Stimulated activated CD8-positive, alpha-beta memory T cell treated with anti-CD3 and anti-CD28 coated beads, Interleukin-15, amount 100 ng/mL, for 1 hour (primary cell): ENCODE results near the gene PLEKHM3.
A peak's percentile ranks its signal among the peaks of the same experiment; 100 is the strongest.

Experiments used
- DNase-seq: peaks from one replicate; pipeline ENCODE4 v3.0.0-alpha.2; 2020; ENCODE audit warnings: low read depth

Gene PLEKHM3

GRCh38 chr2:208025037-208025813, at the start of gene PLEKHM3:
Gene PLEKHM3 (minus strand): TSS chr2:208025527. CDS start chr2:208001639, 23,888 bp downstream.
- peak; percentile 57 for DNase-seq

- no peak for DNase-seq
Observed at GRCh38 chr2:208074610-208075356, 49.5 kb upstream of the PLEKHM3 start.

GRCh38 chr2:208072250-208072892, 47.0 kb upstream of the PLEKHM3 start:
- peak; percentile 8 for DNase-seq

GRCh38 chr2:208069186-208069585, 43.9 kb upstream of the PLEKHM3 start:
- no peak for DNase-seq

DNA sequence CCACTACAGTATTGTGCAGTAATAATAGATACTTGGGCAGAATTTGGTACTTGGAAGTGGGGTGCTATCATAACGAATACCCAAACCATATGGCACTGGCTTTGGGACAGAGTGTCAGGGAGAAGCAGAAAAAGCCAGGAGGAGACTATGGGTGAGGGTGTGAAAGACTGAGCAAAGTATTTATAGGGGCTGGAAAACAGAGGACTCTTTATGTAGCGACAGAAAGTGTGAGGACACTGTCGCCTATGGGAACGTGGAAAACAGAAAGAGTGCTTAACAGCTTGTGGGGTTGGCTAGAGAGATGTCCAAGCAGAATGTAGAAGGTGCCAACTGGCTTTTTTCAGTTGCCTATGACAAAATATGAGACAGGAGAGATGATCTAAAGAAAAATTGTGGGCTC, 40.7 kb upstream of the PLEKHM3 start:
- no peak for DNase-seq

DNA sequence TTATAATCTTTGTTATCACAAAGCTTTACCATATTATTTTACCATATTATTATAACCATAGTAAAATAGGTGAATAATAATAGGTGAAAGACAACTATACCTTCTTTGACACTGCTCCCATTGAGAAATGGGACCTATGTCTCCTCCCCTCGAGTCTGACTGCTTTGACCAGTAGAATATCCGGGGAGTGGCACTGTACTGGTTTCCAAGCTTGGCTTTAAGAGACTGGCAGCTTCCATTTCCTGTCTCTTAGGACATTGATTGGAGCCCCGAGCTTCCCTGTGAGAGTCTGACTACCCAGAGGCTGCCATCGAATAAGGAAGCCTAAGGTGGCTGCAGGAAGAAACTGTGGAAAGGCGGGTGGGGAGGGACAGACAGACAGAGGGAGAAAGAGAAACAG, 40.1 kb upstream of the PLEKHM3 start:
- DNase-seq: no peak

- DNase-seq: no peak
Observed at GRCh38 chr2:208064220-208064961, 39.1 kb upstream of the PLEKHM3 start.

DNA sequence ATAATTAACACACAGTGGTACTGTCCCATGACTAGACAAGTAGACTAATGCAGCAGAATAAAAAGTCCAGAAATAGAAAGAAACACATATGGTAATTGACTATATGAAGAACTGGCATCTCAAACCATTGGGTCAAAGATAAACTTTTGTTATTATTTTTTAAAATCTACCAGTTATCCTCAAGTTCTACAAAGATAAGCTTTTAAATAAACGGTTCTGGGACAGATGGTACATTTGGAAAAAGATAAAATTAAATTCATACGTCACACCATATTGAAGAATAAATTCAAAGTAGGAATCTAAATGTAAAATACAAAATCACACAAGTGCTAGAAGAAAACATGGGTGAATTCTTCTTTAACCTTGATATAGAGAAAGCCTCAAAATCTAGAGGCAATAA, 37.6 kb upstream of the PLEKHM3 start:
- DNase-seq: no peak

- no peak for DNase-seq
Observed at GRCh38 chr2:208062113-208062512, 36.8 kb upstream of the PLEKHM3 start.

GRCh38 chr2:208057108-208057507, 31.8 kb upstream of the PLEKHM3 start:
- no peak for DNase-seq

GRCh38 chr2:208049441-208049840, 24.1 kb upstream of the PLEKHM3 start:
- DNase-seq: no peak

GRCh38 chr2:208049006-208049405, 23.7 kb upstream of the PLEKHM3 start:
- DNase-seq: no peak

GRCh38 chr2:208047840-208048239, 22.5 kb upstream of the PLEKHM3 start:
- DNase-seq: no peak

- DNase-seq: no peak
Observed at GRCh38 chr2:208046686-208047085, 21.4 kb upstream of the PLEKHM3 start.

DNA sequence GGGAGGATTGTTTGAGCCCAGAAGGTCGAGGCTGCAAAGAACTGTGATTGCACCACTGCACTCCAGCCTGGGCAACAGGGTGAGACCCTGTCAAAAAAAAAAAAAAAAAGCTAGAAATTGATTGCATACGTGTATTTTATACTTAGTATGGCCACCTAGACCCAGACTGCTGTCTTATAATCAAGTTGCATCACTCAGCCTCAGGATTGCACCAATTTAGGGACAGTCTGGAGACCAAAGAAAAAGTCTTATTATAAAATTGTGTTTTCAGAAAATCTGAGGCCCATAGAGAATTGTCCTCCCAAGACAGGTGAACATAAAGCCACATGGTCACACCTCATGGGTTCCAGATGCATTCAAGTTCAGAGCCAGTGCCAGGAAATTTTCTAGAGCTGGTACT, 17.1 kb upstream of the PLEKHM3 start:
- no peak for DNase-seq

DNA sequence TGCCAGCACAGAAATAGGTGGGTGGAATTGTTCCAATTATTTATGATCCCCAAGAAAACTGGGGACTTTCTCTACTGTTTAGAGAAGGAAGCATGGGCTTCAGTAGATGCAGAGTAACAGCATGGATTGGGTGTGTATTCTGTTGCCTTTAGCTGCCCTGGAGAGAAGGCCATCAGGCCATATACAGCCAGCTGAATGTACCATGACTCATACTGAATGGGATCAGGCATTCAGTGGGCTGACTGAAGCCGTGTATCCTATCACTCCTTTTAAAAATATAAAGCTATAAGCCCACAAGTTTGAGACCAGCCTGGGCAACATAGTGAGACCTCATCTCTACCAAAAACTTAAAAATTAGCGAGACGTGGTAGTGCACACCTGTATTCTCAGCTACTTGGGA, 16.7 kb upstream of the PLEKHM3 start:
- no peak for DNase-seq

GRCh38 chr2:208040199-208041171, 15.2 kb upstream of the PLEKHM3 start:
- DNase-seq: peak; percentile 44

DNA sequence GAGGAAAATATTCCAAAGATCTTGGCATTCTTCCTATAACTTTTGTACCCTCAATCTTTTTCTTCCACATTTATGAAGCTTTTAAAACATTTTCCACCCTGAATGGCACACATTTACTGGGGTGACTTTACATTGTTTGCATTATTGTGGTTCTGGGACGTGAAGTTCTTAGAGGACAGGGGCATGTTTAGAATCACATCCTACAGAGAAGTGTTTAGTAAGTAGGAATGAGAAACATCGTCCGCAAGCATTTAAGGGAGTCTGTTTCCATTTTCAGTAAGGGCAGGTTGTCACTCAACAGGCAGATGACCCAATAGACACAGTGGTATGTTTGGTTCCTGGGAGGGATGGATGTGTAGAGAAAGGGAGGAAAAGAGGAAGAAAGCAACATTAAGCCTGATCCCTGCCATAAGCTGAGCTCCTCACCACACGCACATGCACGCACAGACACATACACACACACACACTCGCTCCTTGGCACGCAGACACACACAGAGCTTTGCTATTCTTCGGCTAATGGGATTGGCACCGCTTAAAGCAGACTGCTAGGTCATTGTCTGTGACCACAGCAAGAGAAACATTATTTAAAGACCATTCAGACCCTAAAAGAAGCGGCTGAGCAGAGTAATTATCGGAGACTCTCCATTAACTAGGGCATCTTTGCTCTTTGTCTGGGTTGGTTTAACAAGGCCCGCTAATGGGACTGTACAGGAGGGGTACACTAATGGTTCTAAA, 14.2 kb upstream of the PLEKHM3 start:
- DNase-seq: no peak

- no peak for DNase-seq
Observed at GRCh38 chr2:208037564-208038487, 12.5 kb upstream of the PLEKHM3 start.
